ENCODE measurements around the gene EHF.

DNA sequence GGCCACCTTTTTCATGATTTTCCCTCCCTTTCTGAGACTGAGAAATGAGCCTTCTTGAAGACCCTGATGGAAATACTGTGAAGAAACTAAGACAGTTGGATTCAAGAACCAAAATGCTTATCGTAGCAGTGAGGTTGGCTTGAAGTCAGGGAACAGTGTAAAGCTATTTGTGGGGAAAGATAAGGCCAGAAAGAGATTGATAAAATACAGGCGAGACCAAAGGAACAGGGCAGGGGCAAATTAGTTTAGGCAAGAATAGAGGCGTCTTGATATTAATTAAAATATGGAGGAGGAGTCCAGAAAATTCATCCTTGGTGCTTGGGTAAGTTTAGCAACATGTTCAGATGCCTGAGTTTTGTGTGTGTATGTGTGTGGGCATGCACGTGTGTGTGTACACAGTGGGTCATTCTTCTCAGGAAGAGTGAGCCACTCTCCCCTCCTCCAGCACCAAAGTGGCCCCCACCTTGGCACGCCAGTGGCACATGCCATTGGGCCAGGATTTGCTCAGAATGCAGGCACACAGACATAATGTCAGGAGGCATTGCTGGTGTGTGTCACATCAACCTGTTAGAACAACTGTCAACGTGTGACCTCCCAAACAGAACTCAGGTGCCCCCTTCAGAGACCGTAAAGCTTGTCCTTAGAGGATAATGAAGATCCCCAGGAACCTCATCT lies 3.9 kb upstream of the EHF start:
- TF ChIP-seq, protein P1, sequence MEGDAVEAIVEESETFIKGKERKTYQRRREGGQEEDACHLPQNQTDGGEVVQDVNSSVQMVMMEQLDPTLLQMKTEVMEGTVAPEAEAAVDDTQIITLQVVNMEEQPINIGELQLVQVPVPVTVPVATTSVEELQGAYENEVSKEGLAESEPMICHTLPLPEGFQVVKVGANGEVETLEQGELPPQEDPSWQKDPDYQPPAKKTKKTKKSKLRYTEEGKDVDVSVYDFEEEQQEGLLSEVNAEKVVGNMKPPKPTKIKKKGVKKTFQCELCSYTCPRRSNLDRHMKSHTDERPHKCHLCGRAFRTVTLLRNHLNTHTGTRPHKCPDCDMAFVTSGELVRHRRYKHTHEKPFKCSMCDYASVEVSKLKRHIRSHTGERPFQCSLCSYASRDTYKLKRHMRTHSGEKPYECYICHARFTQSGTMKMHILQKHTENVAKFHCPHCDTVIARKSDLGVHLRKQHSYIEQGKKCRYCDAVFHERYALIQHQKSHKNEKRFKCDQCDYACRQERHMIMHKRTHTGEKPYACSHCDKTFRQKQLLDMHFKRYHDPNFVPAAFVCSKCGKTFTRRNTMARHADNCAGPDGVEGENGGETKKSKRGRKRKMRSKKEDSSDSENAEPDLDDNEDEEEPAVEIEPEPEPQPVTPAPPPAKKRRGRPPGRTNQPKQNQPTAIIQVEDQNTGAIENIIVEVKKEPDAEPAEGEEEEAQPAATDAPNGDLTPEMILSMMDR (IDR thresholded peaks at IDR 0.05 in 4 of 5, conservative IDR thresholded peaks at IDR 0.05 in 1 of 5): no peak
- no peak for TF ChIP-seq POLR2A (IDR thresholded peaks at IDR 0.05)
